ENCODE data around the gene SLC5A5.
A peak's percentile ranks its signal among the peaks of the same experiment; 100 is the strongest.

The SLC5A5 gene

GRCh38 chr19:17847538-17848366 lies 24.0 kb upstream of the SLC5A5 start, which contains the start of gene JAK3:
Gene JAK3 (minus strand): TSS chr19:17847982. CDS start chr19:17844417, 3,565 bp downstream.
- DNase-seq (ENCODE audit: low read depth in 2 of 2), result peak; percentile 73 to 80

GRCh38 chr19:17848595-17849292 lies 23.0 kb upstream of the SLC5A5 start:
- no peak for DNase-seq (ENCODE audit: low read depth in 2 of 2)

DNA sequence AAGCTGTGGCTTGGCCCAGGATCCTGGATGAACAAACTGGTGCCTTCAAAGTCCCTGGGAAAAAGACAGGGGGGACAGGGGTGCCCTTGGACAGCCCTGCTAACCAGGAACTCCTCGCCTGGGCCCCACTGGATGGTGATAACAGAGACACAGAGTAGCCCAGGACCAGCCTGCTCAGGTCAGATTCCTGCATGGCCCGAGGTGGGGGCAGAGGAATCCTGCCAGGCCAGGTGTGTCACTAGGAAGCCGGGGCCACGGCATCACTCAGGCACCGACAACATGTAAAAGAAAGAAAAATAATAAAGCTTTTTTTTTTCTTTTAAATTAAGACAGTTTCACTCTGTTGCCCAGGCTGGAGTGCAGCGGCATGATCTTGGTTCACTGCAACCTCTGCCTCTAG lies 17.7 kb upstream of the SLC5A5 start:
- no peak for DNase-seq (ENCODE audit: low read depth in 2 of 2)

DNA sequence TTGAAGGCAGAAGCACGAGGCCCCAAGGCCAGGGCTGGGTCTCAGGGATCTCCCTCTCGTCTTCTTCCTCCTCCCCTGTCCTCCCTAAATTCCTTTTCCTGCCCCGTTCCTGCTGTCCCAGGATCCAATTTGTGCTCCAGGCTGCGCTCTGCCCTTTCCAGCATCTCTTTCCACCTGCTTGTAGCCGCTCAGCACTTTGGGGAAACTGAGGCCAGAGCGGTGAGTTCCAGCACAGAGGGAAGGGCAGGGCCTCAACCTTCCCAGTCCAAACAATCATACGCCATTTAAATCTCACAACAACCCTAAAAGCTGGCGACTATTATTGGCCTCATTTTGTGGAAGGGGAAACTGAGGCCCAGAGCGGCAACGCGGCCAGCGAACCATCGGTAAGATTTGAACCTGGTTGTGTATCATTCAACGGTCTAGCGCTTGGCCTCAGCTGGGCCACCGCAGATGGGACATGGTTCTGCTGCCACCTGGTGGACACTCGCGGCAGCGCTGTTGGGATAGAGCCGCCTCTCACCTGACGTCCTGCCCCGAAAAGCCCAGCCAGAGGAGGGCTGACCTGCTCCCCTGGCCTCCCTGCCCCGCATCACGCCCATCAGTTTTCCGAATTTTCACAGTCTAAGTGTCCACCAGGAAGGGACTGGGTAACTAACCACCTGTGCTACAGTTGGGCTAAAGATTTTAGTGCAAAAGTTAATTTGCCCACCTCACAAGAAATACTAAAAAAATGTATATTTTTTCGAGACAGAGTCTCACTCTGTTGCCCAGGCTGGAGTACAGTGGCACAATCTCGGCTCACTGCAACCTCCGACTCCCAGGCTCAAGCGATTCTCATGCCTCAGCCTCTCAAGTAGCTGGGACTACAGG lies 16.2 kb upstream of the SLC5A5 start:
- peak; percentile 83 to 87 for DNase-seq (ENCODE audit: low read depth in 2 of 2)

DNA sequence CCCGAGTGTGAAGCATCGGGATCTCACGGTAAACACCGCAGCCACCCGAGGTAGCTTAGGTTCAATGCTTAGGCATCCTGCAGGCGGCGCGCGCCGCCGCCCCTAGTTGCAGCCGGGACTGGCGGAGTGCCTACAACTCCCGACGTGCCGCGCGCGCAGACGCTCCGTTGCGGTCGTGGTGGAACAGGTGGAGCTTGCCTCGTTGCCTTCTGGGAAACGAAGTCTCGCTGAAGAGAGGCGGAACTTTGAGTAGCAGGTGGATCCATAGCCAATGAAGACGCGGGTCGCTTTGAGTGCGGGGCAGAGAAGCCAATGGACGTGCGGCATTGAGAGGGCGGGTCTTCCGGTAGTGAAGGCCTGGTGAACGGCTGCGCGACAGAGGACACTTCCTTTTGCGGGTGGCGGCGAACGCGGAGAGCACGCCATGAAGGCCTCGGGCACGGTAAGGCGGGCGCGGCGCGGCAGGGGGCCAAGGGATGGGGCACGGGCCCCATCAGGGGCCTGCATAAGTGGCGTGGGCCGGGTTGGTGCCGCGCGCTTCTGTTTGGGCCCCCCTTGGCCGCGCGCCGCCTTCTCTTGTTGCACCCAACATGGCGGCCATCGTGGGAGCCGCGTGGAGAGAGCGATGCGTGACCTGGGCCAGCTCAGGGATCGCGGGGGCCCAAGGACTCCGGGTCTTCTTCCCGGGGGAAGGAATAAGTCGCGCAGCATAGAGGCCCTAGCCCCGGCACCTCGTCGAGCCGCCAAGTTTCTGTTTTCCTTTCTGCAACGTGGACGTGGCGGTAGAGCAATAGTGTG lies 12.0 kb upstream of the SLC5A5 start, which contains the start of gene RPL18A:
Gene RPL18A (plus strand): TSS at position 378 of the 798 bp plus-strand sequence. CDS start 47 bp downstream, at position 425.
- peak; percentile 96 to 98 for DNase-seq (ENCODE audit: low read depth in 2 of 2)

GRCh38 chr19:17860331-17860992 lies 11.3 kb upstream of the SLC5A5 start:
- no peak for DNase-seq (ENCODE audit: low read depth in 2 of 2)

DNA sequence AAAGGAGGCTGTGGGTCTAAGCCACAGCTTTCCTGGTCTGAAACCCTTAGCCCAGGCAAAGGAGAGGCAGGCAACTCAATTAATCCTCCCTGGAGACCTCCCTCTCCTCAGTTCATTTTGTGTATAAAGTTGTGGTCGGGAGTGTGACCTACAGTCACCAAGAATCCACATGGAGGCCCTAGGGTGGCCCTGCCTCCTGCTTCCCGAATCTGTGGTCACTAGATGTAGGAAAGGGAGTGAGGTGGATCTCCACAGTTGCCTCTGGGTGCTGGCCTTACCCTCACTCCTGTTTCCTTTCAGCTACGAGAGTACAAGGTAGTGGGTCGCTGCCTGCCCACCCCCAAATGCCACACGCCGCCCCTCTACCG lies 10.8 kb upstream of the SLC5A5 start:
- no peak for DNase-seq (ENCODE audit: low read depth in 2 of 2)

- DNase-seq (ENCODE audit: low read depth in 2 of 2), result no peak
Measured at GRCh38 chr19:17861542-17862402, 10.0 kb upstream of the SLC5A5 start.

GRCh38 chr19:17862711-17863519 lies 8.8 kb upstream of the SLC5A5 start:
- DNase-seq (ENCODE audit: low read depth in 2 of 2), result no peak

DNA sequence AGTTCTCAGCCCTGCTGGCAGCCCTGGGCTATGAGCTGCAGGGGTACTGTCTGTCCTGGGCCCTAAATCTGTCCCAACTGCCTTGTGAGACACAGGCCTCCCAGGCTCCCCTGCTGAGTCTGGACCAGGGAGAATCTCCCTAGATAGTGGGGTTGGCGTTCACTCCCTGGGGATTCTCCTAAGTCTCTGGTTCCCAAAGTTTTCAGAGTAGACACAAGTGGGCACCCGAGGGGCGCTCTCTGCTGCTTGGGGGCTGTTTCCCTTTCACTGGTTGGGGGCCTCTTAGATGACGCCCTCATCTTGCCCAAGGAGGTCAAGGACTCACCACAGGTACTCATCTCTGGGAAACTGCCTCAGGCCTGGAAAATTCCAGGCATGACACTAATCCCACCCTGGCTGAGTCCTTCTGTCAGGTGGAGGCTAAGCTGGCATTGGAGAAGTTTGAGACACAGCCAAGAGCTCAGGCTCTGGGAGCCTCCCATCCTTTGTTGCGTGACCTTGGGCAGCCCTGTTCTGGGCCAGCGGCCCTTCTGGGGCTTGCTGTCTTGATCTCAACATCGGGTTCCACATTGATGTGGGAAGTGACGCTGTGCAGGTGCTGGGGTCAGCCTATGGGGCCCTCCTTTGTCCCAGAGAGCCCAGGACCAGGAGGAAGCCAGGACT lies 8.1 kb upstream of the SLC5A5 start:
- DNase-seq (ENCODE audit: low read depth in 2 of 2), result no peak

- DNase-seq (ENCODE audit: low read depth in 2 of 2), result no peak
Measured at GRCh38 chr19:17865364-17866311, 6.1 kb upstream of the SLC5A5 start.

DNA sequence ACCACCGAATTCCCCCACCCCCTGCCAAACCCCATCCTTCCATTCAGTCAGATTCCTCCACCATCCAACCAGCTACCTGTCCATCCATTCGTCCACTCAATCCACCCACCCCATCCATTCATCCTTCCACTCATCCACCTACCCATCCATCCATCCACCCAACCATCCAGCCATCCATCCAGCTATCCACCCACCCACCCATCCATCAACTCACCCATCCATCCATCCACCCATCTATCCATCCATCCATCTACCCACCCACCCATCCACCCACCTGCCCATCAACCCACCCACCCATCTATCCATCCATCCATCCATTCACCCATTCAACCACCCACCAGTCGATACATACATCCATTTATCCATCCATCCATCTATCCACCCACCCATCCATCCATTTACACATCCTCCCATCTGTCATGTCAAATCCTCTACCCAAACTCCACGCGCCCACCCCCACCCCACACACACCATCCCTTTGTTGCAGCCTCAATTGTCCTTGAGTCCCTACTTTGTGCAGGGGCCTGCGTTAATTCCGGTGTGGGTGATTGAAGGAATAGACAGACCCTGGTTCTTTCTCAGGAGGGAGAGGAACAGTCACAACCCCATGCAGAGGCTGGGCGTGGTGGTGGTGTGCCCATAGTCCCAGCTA lies 5.3 kb upstream of the SLC5A5 start:
- DNase-seq (ENCODE audit: low read depth in 2 of 2), result no peak

- no peak for DNase-seq (ENCODE audit: low read depth in 2 of 2)
Measured at GRCh38 chr19:17866964-17867486, 4.7 kb upstream of the SLC5A5 start.

GRCh38 chr19:17868669-17869068 lies 3.1 kb upstream of the SLC5A5 start:
- DNase-seq (ENCODE audit: low read depth in 2 of 2), result no peak

DNA sequence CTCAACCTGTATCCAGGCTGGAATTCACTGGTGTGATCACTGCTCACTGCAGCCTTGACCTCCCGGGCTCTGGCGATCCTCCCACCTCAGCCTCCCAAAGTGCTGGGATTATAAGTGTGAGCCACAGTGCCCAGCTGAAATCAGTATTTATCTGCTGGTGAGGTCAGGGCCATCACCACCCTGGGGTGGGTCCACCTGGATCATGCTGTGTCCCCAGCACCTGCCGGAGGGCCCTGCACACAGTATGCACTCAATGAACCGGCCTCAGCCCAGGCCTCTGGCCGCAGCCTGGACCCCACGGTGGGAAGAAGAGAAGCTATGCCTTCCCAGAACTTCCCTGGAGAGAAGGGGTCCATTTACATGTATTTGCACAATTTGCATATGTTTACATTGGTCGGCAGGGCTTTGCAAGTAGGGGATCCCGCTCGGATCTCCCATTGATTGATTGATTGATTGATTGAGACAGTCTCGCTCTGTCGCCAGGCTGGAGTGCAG lies 2.6 kb upstream of the SLC5A5 start:
- DNase-seq (ENCODE audit: low read depth in 2 of 2), result no peak

All from stimulated activated CD8-positive, alpha-beta memory T cell treated with anti-CD3 and anti-CD28 coated beads, Interleukin-2, amount 100 ng/mL, for 1 hour (primary cell).